Measurements from ENCODE around the gene TSNAXIP1. TPM values are rescaled to one million over a fixed set of nuclear protein-coding genes. Genes with fewer than 3 reads are reported as not detected.

Gene TSNAXIP1
- total and polyA plus RNA-seq, 2 experiments from 2014 or later: 0.65 to 1.2 TPM

DNA sequence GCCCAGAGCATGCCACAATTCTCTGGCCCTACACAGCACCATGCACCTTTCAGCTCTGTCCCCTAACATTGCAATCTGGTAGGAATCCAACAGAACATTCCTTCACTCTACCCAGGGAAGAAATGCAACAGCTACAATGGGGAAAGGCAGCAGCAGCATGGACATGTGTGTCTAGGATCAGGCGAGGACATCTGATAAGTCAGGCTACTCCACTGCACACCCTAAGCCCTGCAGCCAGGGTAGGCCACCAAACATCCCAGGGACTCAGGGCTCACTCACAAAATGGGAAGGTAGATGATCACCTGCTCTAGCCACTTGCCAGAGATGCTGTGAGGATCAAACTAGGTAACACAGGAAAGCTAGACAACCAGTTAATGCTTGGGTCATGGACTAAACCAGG, 5.4 kb upstream of the TSNAXIP1 start:
- Histone ChIP-seq H3K9ac (no peak overlapping the region), H3K27ac (no peak overlapping the region), H3K4me2 (ENCODE audit: unreplicated experiment) (no peak overlapping the region), H3K4me3 (no peak overlapping the region), H3K9me2 (ENCODE audit: insufficient read depth) (no peaks in the 10 kb centered on the region), H3K36me3 (ENCODE audit: low read depth) (no peaks in the 10 kb centered on the region), H3K79me2 (ENCODE audit: insufficient read depth) (peaks cover 91% of the 10 kb centered on the region), H3K9me3 (ENCODE audit: low read depth) (no peaks in the 10 kb centered on the region), H4K20me1 (ENCODE audit: insufficient read depth) (no peaks in the 10 kb centered on the region; the same call in 1 of the 2 replicates), H3F3A (ENCODE audit: insufficient read depth) (no peaks in the 10 kb centered on the region), H3K4me1 (ENCODE audit: insufficient read depth) (peaks cover 14% of the 10 kb centered on the region), H2AFZ (no peak overlapping the region), H3K27me3 (replicated peaks; ENCODE audit: insufficient read depth) (no peaks in the 10 kb centered on the region)
- DNase-seq: no peak
- 100% methylated on average over 1 of the region's 1 CpG for WGBS, 2 experiments (ENCODE audit: low coverage in 1 of 2, low lambda C conversion rate in 2 of 2, missing lambda C conversion rate in 2 of 2)
- TF ChIP-seq EZH2phosphoT487 (IDR thresholded peaks at IDR 0.05; ENCODE audit: insufficient read depth, low read depth): no peak
- TF ChIP-seq EZH2 (IDR thresholded peaks at IDR 0.05; ENCODE audit: insufficient read depth, poor library complexity, severe bottlenecking): no peak
- in situ Hi-C loops (cut with MboI): loop anchor here (10.0 kb wide), 1 partner anchor 126 kb away; no protein-coding TSS in a partner anchor

GRCh38 chr16:67801883-67802282, 4.8 kb upstream of the TSNAXIP1 start:
- peaks cover 86% of the 10 kb centered on the region for H3K79me2 ChIP-seq (ENCODE audit: insufficient read depth)

GRCh38 chr16:67803894-67804293, 2.8 kb upstream of the TSNAXIP1 start:
- no peak overlapping the region for H3K4me2 ChIP-seq (ENCODE audit: unreplicated experiment)
- in situ Hi-C loops (cut with MboI): loop anchor here (10.0 kb wide), 1 partner anchor 129 kb away; no protein-coding TSS in a partner anchor
- H3F3A ChIP-seq (ENCODE audit: insufficient read depth): no peaks in the 10 kb centered on the region
- no peaks in the 10 kb centered on the region for H3K27me3 ChIP-seq (replicated peaks; ENCODE audit: insufficient read depth)
- no peak overlapping the region for H2AFZ ChIP-seq
- no peaks in the 10 kb centered on the region for H3K36me3 ChIP-seq (ENCODE audit: low read depth)
- DNase-seq: no peak
- peaks cover 14% of the 10 kb centered on the region for H3K4me1 ChIP-seq (ENCODE audit: insufficient read depth)
- H3K9me3 ChIP-seq (ENCODE audit: low read depth): no peaks in the 10 kb centered on the region
- H3K9ac ChIP-seq: no peak overlapping the region
- peaks cover 69% of the 10 kb centered on the region for H3K79me2 ChIP-seq (ENCODE audit: insufficient read depth)
- no peak overlapping the region for H3K4me3 ChIP-seq
- H3K27ac ChIP-seq: no peak overlapping the region
- 66% methylated on average over 3 of the region's 3 CpGs for WGBS, 2 experiments (ENCODE audit: low coverage in 1 of 2, low lambda C conversion rate in 2 of 2, missing lambda C conversion rate in 2 of 2)
- TF ChIP-seq EZH2 (IDR thresholded peaks at IDR 0.05; ENCODE audit: insufficient read depth, poor library complexity, severe bottlenecking) (no peak), EZH2phosphoT487 (IDR thresholded peaks at IDR 0.05; ENCODE audit: insufficient read depth, low read depth) (no peak)
- no peaks in the 10 kb centered on the region for H3K9me2 ChIP-seq (ENCODE audit: insufficient read depth)
- no peaks in the 10 kb centered on the region; the same call in 1 of the 2 replicates for H4K20me1 ChIP-seq (ENCODE audit: insufficient read depth)

More at GRCh38 chr16:67801883-67802282, 4.8 kb upstream of the TSNAXIP1 start:
- H4K20me1 ChIP-seq (ENCODE audit: insufficient read depth): no peaks in the 10 kb centered on the region; the same call in 1 of the 2 replicates
- WGBS, 2 experiments (ENCODE audit: low coverage in 1 of 2, low lambda C conversion rate in 2 of 2, missing lambda C conversion rate in 2 of 2): 97 to 100% methylated on average over 2 of the region's 2 CpGs
- no peaks in the 10 kb centered on the region for H3K36me3 ChIP-seq (ENCODE audit: low read depth)
- H3K4me3 ChIP-seq: no peak overlapping the region
- H3K4me2 ChIP-seq (ENCODE audit: unreplicated experiment): no peak overlapping the region
- no peak for DNase-seq
- H3K9me2 ChIP-seq (ENCODE audit: insufficient read depth): no peaks in the 10 kb centered on the region
- peaks cover 14% of the 10 kb centered on the region for H3K4me1 ChIP-seq (ENCODE audit: insufficient read depth)
- no peak overlapping the region for H3K9ac ChIP-seq
- H3K27ac ChIP-seq: no peak overlapping the region
- TF ChIP-seq EZH2phosphoT487 (IDR thresholded peaks at IDR 0.05; ENCODE audit: insufficient read depth, low read depth) (no peak), EZH2 (IDR thresholded peaks at IDR 0.05; ENCODE audit: insufficient read depth, poor library complexity, severe bottlenecking) (no peak)
- no peak overlapping the region for H2AFZ ChIP-seq
- no peaks in the 10 kb centered on the region for H3K9me3 ChIP-seq (ENCODE audit: low read depth)
- H3F3A ChIP-seq (ENCODE audit: insufficient read depth): no peaks in the 10 kb centered on the region
- no peaks in the 10 kb centered on the region for H3K27me3 ChIP-seq (replicated peaks; ENCODE audit: insufficient read depth)
- in situ Hi-C loops (cut with MboI): loop anchor here (10.0 kb wide), 1 partner anchor 127 kb away; no protein-coding TSS in a partner anchor

- no peak for TF ChIP-seq EZH2 (IDR thresholded peaks at IDR 0.05; ENCODE audit: insufficient read depth, poor library complexity, severe bottlenecking)
- TF ChIP-seq EZH2phosphoT487 (IDR thresholded peaks at IDR 0.05; ENCODE audit: insufficient read depth, low read depth): no peak
- Histone ChIP-seq H3K36me3 (ENCODE audit: low read depth) (no peaks in the 10 kb centered on the region), H3K4me1 (ENCODE audit: insufficient read depth) (peaks cover 14% of the 10 kb centered on the region), H3K9ac (peak overlapping the region; percentile 92), H3K9me2 (ENCODE audit: insufficient read depth) (no peaks in the 10 kb centered on the region), H3F3A (ENCODE audit: insufficient read depth) (no peaks in the 10 kb centered on the region), H3K27ac (no peak overlapping the region), H3K79me2 (ENCODE audit: insufficient read depth) (peaks cover 62% of the 10 kb centered on the region), H3K9me3 (ENCODE audit: low read depth) (no peaks in the 10 kb centered on the region), H3K4me3 (peak overlapping the region; percentile 93), H4K20me1 (ENCODE audit: insufficient read depth) (no peaks in the 10 kb centered on the region; the same call in 1 of the 2 replicates), H3K4me2 (ENCODE audit: unreplicated experiment) (peak overlapping the region; percentile 92), H3K27me3 (replicated peaks; ENCODE audit: insufficient read depth) (no peaks in the 10 kb centered on the region), H2AFZ (no peak overlapping the region)
- in situ Hi-C loops (cut with MboI): loop anchor here (10.0 kb wide), 1 partner anchor 130 kb away; no protein-coding TSS in a partner anchor
- 88 to 95% methylated on average over 4 of the region's 4 CpGs for WGBS, 2 experiments (ENCODE audit: low coverage in 1 of 2, low lambda C conversion rate in 2 of 2, missing lambda C conversion rate in 2 of 2)
- DNase-seq: no peak
Measured at GRCh38 chr16:67804853-67805542, 1.7 kb upstream of the TSNAXIP1 start.

All from GM23248 (cell line).